Measurements from ENCODE around the gene DCAF5.

The DCAF5 gene

GRCh38 chr14:69142101-69142500 lies 10.8 kb downstream of the DCAF5 start:
- no peak for DNase-seq

- no peak for DNase-seq
Measured at GRCh38 chr14:69141550-69141949, 11.4 kb downstream of the DCAF5 start.

GRCh38 chr14:69139743-69140142 lies 13.2 kb downstream of the DCAF5 start:
- no peak for DNase-seq

GRCh38 chr14:69137843-69138535 lies 14.9 kb downstream of the DCAF5 start:
- peak; percentile 19 for DNase-seq

- no peak for DNase-seq
Measured at GRCh38 chr14:69137416-69137815, 15.5 kb downstream of the DCAF5 start.

GRCh38 chr14:69135133-69135532 lies 17.8 kb downstream of the DCAF5 start:
- DNase-seq = no peak

GRCh38 chr14:69133206-69134125 lies 19.5 kb downstream of the DCAF5 start:
- peak; percentile 61 for DNase-seq

GRCh38 chr14:69132513-69133181 lies 20.3 kb downstream of the DCAF5 start:
- no peak for DNase-seq

GRCh38 chr14:69131176-69131575 lies 21.7 kb downstream of the DCAF5 start:
- DNase-seq = no peak

GRCh38 chr14:69129264-69129880 lies 23.5 kb downstream of the DCAF5 start:
- peak; percentile 70 for DNase-seq

- DNase-seq = no peak
Measured at GRCh38 chr14:69118305-69118704, 34.6 kb downstream of the DCAF5 start.

- DNase-seq = no peak
Measured at GRCh38 chr14:69117020-69117767, 35.7 kb downstream of the DCAF5 start.

- DNase-seq = no peak
Measured at GRCh38 chr14:69115407-69116185, 37.3 kb downstream of the DCAF5 start.

- no peak for DNase-seq
Measured at GRCh38 chr14:69114763-69115162, 38.2 kb downstream of the DCAF5 start.

GRCh38 chr14:69108358-69108757 lies 44.6 kb downstream of the DCAF5 start:
- no peak for DNase-seq

GRCh38 chr14:69107407-69108003 lies 45.4 kb downstream of the DCAF5 start:
- peak; percentile 10 for DNase-seq

- DNase-seq = no peak
Measured at GRCh38 chr14:69106451-69106850, 46.5 kb downstream of the DCAF5 start.

GRCh38 chr14:69105326-69105725 lies 47.6 kb downstream of the DCAF5 start:
- no peak for DNase-seq

GRCh38 chr14:69101331-69101826 lies 51.5 kb downstream of the DCAF5 start:
- peak; percentile 87 for DNase-seq

GRCh38 chr14:69097974-69098373 lies 54.9 kb downstream of the DCAF5 start:
- DNase-seq = no peak

Measured in MV-4-11 (cell line).